ENCODE data around the gene GPC3.

GPC3 gene

GRCh38 chrX:133850399-133850798 lies 135.0 kb downstream of the GPC3 start:
- no peak for DNase-seq (ENCODE audit: low read depth, low spot score)
- in situ Hi-C loops (cut with HindIII; ENCODE audit: low sequenced_read_pairs), result no loop called here
- H3K4me3 ChIP-seq (ENCODE audit: low read depth, low read length), result no peak overlapping the region
- TF ChIP-seq CTCF (IDR thresholded peaks at IDR 0.05; ENCODE audit: low read depth, low read length), result no peak

DNA sequence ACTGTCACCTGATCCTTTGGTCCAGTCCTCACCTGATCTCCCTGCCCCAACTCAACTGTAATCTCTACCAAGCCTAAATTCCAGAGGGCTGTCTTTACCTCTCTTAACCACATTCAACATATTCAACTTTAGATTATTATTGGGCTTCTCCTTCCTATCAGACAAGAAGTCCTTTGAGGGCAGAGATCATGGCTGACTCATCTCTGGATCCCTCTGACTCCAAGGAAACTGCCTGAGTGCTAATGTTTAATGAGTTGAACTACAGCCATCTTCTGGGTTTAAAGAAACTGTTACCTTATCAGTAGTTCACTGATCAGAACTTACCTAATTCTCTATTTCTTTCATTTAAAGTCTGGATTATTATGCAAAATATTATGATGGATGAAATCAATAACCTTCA lies 135.7 kb downstream of the GPC3 start:
- no peak for TF ChIP-seq CTCF (IDR thresholded peaks at IDR 0.05; ENCODE audit: low read depth, low read length)
- H3K4me3 ChIP-seq (ENCODE audit: low read depth, low read length), result no peak overlapping the region
- in situ Hi-C loops (cut with HindIII; ENCODE audit: low sequenced_read_pairs), result no loop called here
- no peak for DNase-seq (ENCODE audit: low read depth, low spot score)

- DNase-seq (ENCODE audit: low read depth, low spot score), result no peak
- TF ChIP-seq CTCF (IDR thresholded peaks at IDR 0.05; ENCODE audit: low read depth, low read length), result no peak
- no peak overlapping the region for H3K4me3 ChIP-seq (ENCODE audit: low read depth, low read length)
- in situ Hi-C loops (cut with HindIII; ENCODE audit: low sequenced_read_pairs), result no loop called here
Observed at GRCh38 chrX:133847340-133847994, 137.9 kb downstream of the GPC3 start.

GRCh38 chrX:133846311-133846710 lies 139.1 kb downstream of the GPC3 start:
- H3K4me3 ChIP-seq (ENCODE audit: low read depth, low read length), result no peak overlapping the region
- in situ Hi-C loops (cut with HindIII; ENCODE audit: low sequenced_read_pairs), result no loop called here
- no peak for TF ChIP-seq CTCF (IDR thresholded peaks at IDR 0.05; ENCODE audit: low read depth, low read length)
- no peak for DNase-seq (ENCODE audit: low read depth, low spot score)

- no peak for TF ChIP-seq CTCF (IDR thresholded peaks at IDR 0.05; ENCODE audit: low read depth, low read length)
- in situ Hi-C loops (cut with HindIII; ENCODE audit: low sequenced_read_pairs), result no loop called here
- no peak for DNase-seq (ENCODE audit: low read depth, low spot score)
- H3K4me3 ChIP-seq (ENCODE audit: low read depth, low read length), result no peak overlapping the region
Observed at GRCh38 chrX:133840415-133840814, 145.0 kb downstream of the GPC3 start.

GRCh38 chrX:133838761-133839676 lies 146.4 kb downstream of the GPC3 start:
- H3K4me3 ChIP-seq (ENCODE audit: low read depth, low read length), result no peak overlapping the region
- TF ChIP-seq CTCF (IDR thresholded peaks at IDR 0.05; ENCODE audit: low read depth, low read length), result peak; percentile 71
- in situ Hi-C loops (cut with HindIII; ENCODE audit: low sequenced_read_pairs), result no loop called here
- DNase-seq (ENCODE audit: low read depth, low spot score), result peak; percentile 45

All from astrocyte of the spinal cord (primary cell).